Subcutaneous abdominal adipose tissue (tissue), 5 donors: ENCODE results near the gene CTRL.

Source experiments
- H3K27ac ChIP-seq: one replicate; pipeline ENCODE4 v1.7.0; 2013; ENCODE audit warnings: low read depth, mild to moderate bottlenecking, inconsistent platforms, low read length, moderate library complexity
- H3K27me3 ChIP-seq, 5 donors: one replicate each; pipeline ENCODE4 v1.7.0; 2013; ENCODE audit warnings: low read length in 5 of 5, inconsistent platforms in 1 of 5; ENCODE audit not compliant: control insufficient read depth in 5 of 5, insufficient read depth in 4 of 5
- H3K36me3 ChIP-seq, 5 donors: one replicate each; pipeline ENCODE4 v1.7.0; 2013; ENCODE audit warnings: low read length in 5 of 5; ENCODE audit not compliant: control insufficient read depth in 5 of 5, insufficient read depth in 5 of 5
- H3K4me1 ChIP-seq, 5 donors: one replicate each; pipeline ENCODE4 v1.7.0; 2013; ENCODE audit warnings: low read length in 5 of 5, mild to moderate bottlenecking in 3 of 5, moderate library complexity in 1 of 5; ENCODE audit not compliant: control insufficient read depth in 5 of 5, insufficient read depth in 5 of 5
- H3K4me3 ChIP-seq, 5 donors: one replicate each; pipeline ENCODE4 v1.7.0; 2013; ENCODE audit warnings: low read length in 5 of 5, low read depth in 1 of 5
- H3K9ac ChIP-seq, 5 donors: one replicate each; pipeline ENCODE4 v1.7.0; 2013; ENCODE audit warnings: low read length in 5 of 5, mild to moderate bottlenecking in 4 of 5, moderate library complexity in 3 of 5
- H3K9me3 ChIP-seq, 5 donors: one replicate each; pipeline ENCODE4 v1.7.0; 2013; ENCODE audit warnings: low read length in 5 of 5; ENCODE audit not compliant: control insufficient read depth in 5 of 5
- donor health status: healthy.
- donor health status: healthy.
- donor health status: healthy.
- donor health status: healthy.
- donor health status: healthy.

The CTRL gene

DNA sequence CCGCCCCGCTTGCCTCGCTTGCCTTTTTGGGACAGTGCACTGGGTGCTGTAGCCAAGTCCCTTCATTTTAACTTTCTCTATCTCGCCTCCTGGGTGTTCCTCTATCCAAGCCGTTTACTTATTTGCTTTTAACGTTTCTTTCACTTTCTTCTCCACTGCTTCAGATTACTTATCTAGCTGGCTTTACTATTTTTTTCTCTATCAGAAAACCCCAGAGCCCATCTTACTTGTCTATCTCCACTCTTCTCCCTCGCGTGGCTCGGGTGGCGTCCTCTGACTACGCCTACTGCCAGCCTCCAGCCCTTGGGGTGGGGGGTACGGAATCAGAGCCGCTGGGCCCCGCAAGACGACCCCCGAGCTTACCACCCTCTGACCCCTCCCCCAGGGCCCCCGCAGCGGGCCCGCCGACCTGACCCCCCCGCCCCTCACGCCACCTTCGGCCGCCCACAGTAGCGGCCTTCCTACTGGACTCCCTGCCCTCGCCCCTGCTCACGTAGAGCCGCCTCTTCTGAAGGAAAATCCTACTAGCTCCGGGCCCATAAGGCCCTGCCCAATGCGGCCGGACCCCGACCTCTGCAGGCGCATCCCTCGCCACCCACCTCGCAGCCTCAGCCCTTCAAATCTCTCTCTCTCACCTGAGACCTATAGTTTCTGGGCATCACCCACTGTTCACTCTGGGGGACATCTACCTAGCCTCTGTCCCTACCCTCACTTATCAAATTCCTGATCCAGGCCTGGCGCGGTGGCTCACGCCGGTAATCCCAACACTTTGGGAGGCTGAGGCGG lies 37.8 kb upstream of the CTRL start:
- Histone ChIP-seq H3K4me3 (peak overlapping the region; percentile 70 to 94 (median 84)), H3K36me3 (peaks cover 0 to 5% (median 3%) of the 10 kb centered on the region in 5 donors), H3K4me1 (peaks cover 14 to 44% (median 39%) of the 10 kb centered on the region in 5 donors), H3K27ac (peak overlapping the region; percentile 91), H3K9me3 (no peaks in the 10 kb centered on the region), H3K27me3 (no peaks in the 10 kb centered on the region), H3K9ac (peak overlapping the region; percentile 8 to 82 (median 82))

DNA sequence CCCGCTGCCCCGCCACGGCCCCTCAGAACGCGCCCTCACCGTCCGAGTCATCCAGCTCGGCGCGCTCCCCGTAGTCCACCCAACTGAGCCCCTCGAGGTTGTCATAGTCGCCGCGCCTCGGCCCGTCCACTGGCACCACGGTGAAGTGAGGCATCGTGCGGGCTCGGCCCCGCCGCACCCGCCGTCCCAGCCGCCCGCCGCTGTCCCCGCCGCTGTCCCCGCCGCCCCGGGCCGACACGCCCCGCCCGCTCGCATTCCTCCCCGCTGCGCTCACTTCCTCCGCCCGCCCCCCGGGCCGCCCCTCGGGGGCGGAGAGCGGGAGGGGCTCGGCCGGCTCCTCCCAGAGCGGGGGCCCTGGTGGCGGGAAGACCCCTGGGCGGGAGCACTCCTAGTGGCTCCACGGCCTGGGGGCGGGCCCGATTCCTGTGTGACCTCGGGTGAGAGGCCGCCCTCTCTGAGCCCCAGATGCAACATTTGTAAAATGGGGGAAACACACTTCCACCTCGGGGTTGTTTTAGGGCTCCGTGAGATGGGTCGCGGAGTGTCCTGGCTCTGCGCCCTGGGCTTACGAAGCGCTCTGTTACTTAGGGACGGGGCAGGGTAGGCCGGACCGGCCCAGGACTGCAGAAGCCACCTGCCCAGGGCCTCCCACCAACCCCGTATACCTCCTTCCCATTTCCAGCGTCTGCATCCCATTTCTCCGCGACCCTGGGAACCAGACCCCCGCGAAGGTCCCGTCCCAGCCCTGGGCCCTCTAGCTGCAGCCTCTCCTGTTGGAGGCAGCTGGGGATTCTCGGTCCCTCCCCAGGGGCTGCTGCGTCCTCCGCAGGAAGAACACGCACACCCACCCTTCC lies 37.0 kb upstream of the CTRL start, which contains the start of gene SLC12A4:
SLC12A4 (minus strand) TSS at position 238 of the 854 bp plus-strand sequence; CDS start at position 154, 84 bp downstream.
- Histone ChIP-seq H3K27me3 (no peaks in the 10 kb centered on the region), H3K4me1 (peaks cover 14 to 52% (median 47%) of the 10 kb centered on the region in 5 donors), H3K9ac (peak within 1 kb of the TSS; percentile 89 to 98 (median 92))

DNA sequence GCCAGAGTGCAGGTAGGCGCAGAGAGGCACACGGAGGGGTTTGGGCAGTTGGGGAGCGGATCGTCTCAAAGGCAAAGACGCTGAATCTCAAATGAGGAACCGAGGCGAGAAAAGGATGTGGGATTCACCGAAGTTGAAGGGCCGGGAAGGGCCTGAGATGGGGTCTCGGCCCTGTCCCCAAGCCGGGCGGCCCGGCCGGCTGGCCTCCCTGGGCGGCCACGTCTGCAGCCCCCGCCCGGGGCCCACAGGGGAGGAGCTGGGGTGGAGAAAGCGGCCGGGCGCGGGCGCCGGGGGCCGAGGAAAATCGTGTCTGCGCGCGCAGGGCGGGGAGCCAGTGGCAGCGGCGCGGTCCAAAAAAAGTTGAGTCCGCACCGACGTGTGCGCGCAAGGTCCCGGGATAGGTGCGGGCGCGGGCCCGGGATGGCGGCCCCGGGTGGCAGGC lies 36.3 kb upstream of the CTRL start:
- H3K27me3 ChIP-seq: no peaks in the 10 kb centered on the region
- H3K27ac ChIP-seq: peak overlapping the region; percentile 91
- peaks cover 0 to 10% (median 6%) of the 10 kb centered on the region in 5 donors for H3K36me3 ChIP-seq
- peak overlapping the region; percentile 73 to 94 (median 84) for H3K4me3 ChIP-seq
- H3K9me3 ChIP-seq: no peaks in the 10 kb centered on the region
- H3K4me1 ChIP-seq: peaks cover 15 to 59% (median 53%) of the 10 kb centered on the region in 5 donors
- peak overlapping the region; percentile 89 to 98 (median 92) for H3K9ac ChIP-seq

More for the DNA sequence above, 37.0 kb upstream of the CTRL start, which contains the start of gene SLC12A4:
- peaks cover 0 to 5% (median 5%) of the 10 kb centered on the region in 5 donors for H3K36me3 ChIP-seq
- no peaks in the 10 kb centered on the region for H3K9me3 ChIP-seq
- peak within 1 kb of the TSS; percentile 91 for H3K27ac ChIP-seq
- H3K4me3 ChIP-seq: peak within 1 kb of the TSS; percentile 73 to 94 (median 84)

DNA sequence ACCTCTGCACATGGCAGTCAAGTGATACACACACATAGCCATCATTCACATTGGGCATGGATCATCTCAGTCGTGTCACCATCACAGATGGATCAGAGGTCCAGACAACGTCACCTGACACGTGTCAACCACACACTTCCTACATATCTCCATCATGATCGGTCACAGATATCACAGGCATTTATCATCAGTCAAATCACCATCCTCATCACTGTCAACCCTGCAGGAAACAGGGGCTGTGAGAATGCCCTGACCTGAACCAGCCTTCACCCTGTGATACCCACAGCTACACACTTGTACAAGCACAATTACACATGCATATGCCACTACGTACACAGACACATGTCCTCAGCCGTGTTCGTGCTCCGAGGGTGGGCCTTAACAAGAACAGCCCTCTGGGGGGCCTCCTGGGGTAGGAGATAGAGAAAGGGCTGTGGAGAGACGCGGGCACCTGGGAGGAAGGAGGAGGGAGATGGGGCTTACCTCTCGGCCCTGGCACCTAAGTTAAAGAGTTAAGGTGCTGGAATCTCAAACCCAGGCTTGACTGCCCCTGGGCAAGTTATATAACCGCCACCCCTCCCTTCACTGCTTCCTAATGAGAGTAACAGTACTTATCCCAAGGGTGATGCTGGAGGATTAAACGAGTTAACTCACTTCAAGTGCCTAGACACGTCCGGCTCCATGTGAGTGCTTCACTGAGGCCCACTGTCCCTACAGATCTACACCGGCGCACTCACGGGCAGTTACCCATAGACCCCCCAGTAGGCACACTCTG lies 35.7 kb upstream of the CTRL start:
- H3K4me1 ChIP-seq: peaks cover 18 to 65% (median 59%) of the 10 kb centered on the region in 5 donors
- H3K9ac ChIP-seq: peak overlapping the region; percentile 89 to 98 (median 92)

DNA sequence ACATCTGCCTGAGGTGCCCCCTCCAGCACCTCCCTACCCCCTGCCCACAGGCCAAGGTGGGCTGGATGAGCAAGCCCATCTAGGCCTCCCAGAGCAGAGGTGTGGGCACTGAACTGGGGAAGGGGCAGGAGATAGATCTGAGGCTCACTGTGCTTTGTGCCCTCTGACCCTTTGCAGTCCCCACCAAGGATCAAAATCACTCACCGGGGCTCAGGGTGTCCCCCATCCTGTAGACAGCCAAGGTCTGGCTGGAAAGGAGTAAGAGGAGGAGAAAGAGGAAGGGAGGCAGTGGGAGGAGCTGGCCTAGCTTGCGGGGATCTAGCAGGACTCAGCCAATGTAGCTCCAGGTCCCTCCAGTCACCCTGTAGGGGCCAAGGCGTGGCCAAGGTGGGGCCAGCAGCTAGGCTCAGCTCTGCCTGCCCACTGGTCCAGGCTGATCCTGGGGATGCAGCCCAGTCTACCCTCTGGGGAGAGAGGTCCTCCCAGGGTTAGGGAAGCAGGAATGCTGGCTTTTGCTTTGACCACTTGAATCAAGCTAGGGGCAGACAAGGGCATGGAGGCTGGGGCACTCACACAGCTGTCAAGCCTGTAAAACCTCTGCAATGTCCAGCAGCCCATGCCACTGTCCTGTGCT lies 35.0 kb upstream of the CTRL start:
- Histone ChIP-seq H3K4me3 (peak overlapping the region; percentile 73 to 94 (median 84)), H3K9ac (peak overlapping the region; percentile 1 to 98 (median 89)), H3K27me3 (no peaks in the 10 kb centered on the region), H3K36me3 (peaks cover 0 to 23% (median 19%) of the 10 kb centered on the region in 5 donors), H3K27ac (peak overlapping the region; percentile 91), H3K9me3 (no peaks in the 10 kb centered on the region), H3K4me1 (peaks cover 18 to 72% (median 65%) of the 10 kb centered on the region in 5 donors)

More for the DNA sequence above, 35.7 kb upstream of the CTRL start:
- Histone ChIP-seq H3K4me3 (peak overlapping the region; percentile 73 to 94 (median 84)), H3K9me3 (no peaks in the 10 kb centered on the region), H3K36me3 (peaks cover 0 to 16% (median 12%) of the 10 kb centered on the region in 5 donors), H3K27ac (peak overlapping the region; percentile 91), H3K27me3 (no peaks in the 10 kb centered on the region)

DNA sequence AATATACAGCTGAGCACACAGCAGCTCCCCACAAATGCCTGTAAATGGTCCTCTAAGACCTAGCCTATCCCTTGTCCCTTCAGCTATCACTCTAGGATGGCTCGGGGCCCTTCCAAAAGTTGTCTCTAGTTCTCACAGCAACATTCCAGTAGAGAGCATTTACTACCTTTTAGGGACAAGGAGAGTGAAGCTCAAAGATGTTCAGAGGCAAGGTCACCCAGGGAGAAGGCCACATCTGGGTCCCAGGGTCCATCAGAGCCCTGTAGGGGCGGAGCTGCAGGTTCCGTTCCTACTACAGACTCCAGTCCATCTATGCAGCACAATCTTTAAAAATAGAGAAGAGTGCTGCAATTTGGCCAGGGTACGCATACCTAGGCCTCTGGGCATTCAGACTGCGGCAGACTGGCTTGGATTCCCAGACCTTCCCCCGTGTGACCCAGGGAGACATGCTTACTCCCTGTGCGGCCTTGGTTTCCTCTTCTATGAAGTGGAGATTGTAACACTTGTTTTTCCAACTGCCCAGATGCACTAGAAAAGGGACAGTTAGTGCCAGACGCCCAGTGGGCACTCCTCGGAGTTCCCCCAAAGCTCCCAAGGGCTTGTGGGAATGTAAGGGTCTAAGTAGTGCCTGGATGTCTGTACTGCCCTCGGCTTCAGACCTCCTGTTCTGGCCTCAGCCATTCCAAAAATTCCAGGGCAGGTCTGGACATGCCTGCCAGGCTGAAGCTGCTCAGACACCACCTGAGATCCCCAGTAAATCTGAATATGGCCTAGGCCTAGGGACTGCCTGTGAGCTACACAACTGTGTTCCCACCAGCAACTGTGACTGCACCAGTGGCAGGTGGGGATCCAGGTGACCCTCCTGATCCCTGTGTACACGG lies 34.2 kb upstream of the CTRL start:
- Histone ChIP-seq H3K9ac (peak overlapping the region; percentile 1 to 98 (median 89)), H3K27ac (peak overlapping the region; percentile 91), H3K27me3 (no peaks in the 10 kb centered on the region), H3K4me1 (peaks cover 18 to 80% (median 72%) of the 10 kb centered on the region in 5 donors), H3K4me3 (peak overlapping the region; percentile 22 to 94 (median 84)), H3K9me3 (no peaks in the 10 kb centered on the region), H3K36me3 (peaks cover 0 to 31% (median 27%) of the 10 kb centered on the region in 5 donors)

DNA sequence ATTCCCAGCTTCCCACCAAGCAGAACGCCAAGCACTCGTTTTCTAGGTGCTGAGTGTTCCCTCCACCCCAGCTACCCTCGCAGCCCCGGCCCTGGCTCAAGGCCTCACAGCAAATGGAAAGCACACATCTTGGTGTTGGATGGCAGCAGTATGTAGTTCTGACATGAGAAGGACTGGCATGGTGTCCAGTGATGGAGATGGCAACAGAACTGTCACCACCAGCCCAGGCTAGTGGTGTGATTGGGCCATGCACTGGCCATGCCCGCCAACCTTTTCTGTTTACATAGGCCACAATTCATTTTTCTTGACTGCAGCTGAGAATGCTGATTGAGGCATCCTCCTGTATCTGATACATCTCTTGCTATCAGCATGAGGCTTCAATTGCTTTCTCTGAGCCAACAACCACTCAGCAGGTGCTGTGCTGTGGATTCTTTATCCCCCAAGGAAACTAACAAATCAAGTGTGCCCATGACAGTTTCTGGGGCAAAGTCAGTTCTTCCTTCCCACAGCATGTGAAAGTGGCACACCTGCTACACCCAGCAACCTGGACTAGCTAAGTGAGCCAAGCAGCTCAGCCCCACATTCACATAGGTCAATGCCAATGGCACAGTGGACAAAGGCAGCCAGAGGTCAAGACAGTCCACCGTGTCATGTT lies 32.9 kb upstream of the CTRL start:
- peaks cover 25 to 93% (median 81%) of the 10 kb centered on the region in 5 donors for H3K4me1 ChIP-seq
- H3K4me3 ChIP-seq: peak overlapping the region in 2 of 5 donors; percentile 11 to 20
- H3K9ac ChIP-seq: no peak overlapping the region
- H3K9me3 ChIP-seq: no peaks in the 10 kb centered on the region
- peak overlapping the region; percentile 84 for H3K27ac ChIP-seq
- peaks cover 0 to under 1% (median 0%) of the 10 kb centered on the region in 5 donors for H3K27me3 ChIP-seq
- H3K36me3 ChIP-seq: peaks cover 0 to 43% (median 40%) of the 10 kb centered on the region in 5 donors
